A549 (cell line): ENCODE results near the gene MTTP.

Experiments
- CBX2 ChIP-seq: fragments of 200-600 bp; sonication (generic); IDR thresholded peaks from 2 replicates; pipeline ENCODE4 v1.6.1; 2016; ENCODE audit warnings: low read depth, mild to moderate bottlenecking, borderline replicate concordance
- CHD4 ChIP-seq: fragments of 200-600 bp; sonication (generic); IDR thresholded peaks from 2 replicates; pipeline ENCODE4 v1.6.1; 2016; ENCODE audit warnings: antibody characterized with exemption, mild to moderate bottlenecking, borderline replicate concordance
- MAZ ChIP-seq: fragments of 150-350 bp; IDR thresholded peaks from 2 replicates; pipeline ENCODE4 v1.6.1; 2014; ENCODE audit warnings: antibody characterized with exemption, low read depth, low read length, borderline replicate concordance
- NFE2L2 ChIP-seq: fragments of 150-350 bp; conservative IDR thresholded peaks from 2 replicates; pipeline ENCODE4 v1.6.1; 2014; ENCODE audit warnings: low read length
- POLR2A ChIP-seq: IDR thresholded peaks from 2 replicates; pipeline ENCODE4 v1.6.1; 2012; ENCODE audit warnings: mild to moderate bottlenecking, low read length
- RAD21 ChIP-seq, 2 experiments: fragments of >200 bp in 1 of 2; sonication (Bioruptor Twin) in 1 of 2; formaldehyde crosslinking in 1 of 2; IDR thresholded peaks in 1 of 2; conservative IDR thresholded peaks in 1 of 2; 2 replicates in 1 of 2; 3 replicates in 1 of 2; pipeline ENCODE4 v1.6.1; 2012 to 2018; ENCODE audit warnings: inconsistent platforms in 1 of 2
- REST ChIP-seq: fragments of 200-600 bp; sonication (generic); IDR thresholded peaks from 2 replicates; pipeline ENCODE4 v1.6.1; 2016; ENCODE audit warnings: antibody characterized with exemption, mild to moderate bottlenecking, moderate library complexity
- RFX5 ChIP-seq: fragments of 450-650 bp; IDR thresholded peaks from 2 replicates; pipeline ENCODE4 v1.7.1; 2014; ENCODE audit warnings: antibody characterized with exemption, mild to moderate bottlenecking, moderate library complexity
- ZNF302 ChIP-seq: fragments of 250-450 bp; sonication (Bioruptor Pico); IDR thresholded peaks from 2 replicates; pipeline ENCODE4 v1.9.0; 2021; ENCODE audit warnings: inconsistent platforms, mild to moderate bottlenecking, moderate library complexity
- TF ChIP-seq, protein P1 (sequence below): fragments of >200 bp; sonication (Bioruptor Twin); formaldehyde crosslinking; IDR thresholded peaks from 3 replicates; pipeline ENCODE4 v1.5.1; 2016

DNA sequence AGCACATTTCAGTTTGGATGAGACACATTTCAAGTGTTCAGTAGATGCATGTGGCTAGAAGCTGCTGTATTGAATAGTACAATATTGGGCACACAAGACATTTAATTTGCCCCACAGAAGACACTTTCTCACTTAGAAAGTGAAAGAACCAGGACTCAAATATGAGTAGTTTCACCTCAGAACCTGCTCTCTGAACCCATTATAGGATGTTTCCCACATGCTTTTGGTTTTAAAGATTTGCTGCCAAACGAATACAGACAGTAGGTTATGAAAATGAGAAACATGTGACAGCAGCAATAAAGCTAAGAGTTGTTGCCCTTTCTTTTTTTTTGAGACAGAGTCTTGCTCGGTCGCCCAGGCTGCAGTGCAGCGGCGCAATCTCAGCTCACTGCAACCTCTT, 50.7 kb downstream of the MTTP start:
- TF ChIP-seq CHD4 = no peak
- TF ChIP-seq, protein P1, sequence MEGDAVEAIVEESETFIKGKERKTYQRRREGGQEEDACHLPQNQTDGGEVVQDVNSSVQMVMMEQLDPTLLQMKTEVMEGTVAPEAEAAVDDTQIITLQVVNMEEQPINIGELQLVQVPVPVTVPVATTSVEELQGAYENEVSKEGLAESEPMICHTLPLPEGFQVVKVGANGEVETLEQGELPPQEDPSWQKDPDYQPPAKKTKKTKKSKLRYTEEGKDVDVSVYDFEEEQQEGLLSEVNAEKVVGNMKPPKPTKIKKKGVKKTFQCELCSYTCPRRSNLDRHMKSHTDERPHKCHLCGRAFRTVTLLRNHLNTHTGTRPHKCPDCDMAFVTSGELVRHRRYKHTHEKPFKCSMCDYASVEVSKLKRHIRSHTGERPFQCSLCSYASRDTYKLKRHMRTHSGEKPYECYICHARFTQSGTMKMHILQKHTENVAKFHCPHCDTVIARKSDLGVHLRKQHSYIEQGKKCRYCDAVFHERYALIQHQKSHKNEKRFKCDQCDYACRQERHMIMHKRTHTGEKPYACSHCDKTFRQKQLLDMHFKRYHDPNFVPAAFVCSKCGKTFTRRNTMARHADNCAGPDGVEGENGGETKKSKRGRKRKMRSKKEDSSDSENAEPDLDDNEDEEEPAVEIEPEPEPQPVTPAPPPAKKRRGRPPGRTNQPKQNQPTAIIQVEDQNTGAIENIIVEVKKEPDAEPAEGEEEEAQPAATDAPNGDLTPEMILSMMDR = no peak
- no peak for TF ChIP-seq POLR2A
- no peak for TF ChIP-seq MAZ
- no peak for TF ChIP-seq RAD21 (conservative IDR thresholded peaks at IDR 0.05 in 1 of 2, IDR thresholded peaks at IDR 0.05 in 1 of 2)
- no peak for TF ChIP-seq RFX5
- TF ChIP-seq CBX2 = no peak
- no peak for TF ChIP-seq ZNF302
- TF ChIP-seq NFE2L2 = no peak
- no peak for TF ChIP-seq REST
